ENCODE results near the gene FEM1B.

Gene FEM1B

DNA sequence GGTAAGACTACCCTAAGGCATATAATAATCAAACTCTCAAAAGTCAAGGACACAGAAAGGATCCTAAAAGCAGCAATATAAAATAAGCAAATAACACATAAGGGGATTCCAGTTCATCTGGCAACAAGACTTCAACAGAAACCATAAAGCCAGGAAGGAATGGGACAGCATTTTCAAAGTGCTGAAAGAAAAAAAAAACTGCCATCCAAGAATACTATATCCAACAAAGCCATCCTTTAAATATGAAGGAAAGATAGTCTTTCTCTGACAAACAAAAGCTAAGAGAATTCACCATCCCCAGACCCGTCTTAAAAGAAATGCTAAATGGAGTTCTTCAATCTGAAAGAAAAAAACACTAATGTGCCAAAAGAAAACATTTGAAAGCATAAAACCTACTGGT lies 33.3 kb upstream of the FEM1B start:
- no peak overlapping the region for H3K4me2 ChIP-seq (ENCODE audit: low read length)
- no peaks in the 10 kb centered on the region for H4K20me1 ChIP-seq (ENCODE audit: insufficient read depth, low read length)
- TF ChIP-seq CTCF (IDR thresholded peaks at IDR 0.05; ENCODE audit: low read length): no peak
- no peak for TF ChIP-seq EZH2 (IDR thresholded peaks at IDR 0.05; ENCODE audit: borderline replicate concordance, low read length)
- no peak overlapping the region for H3K4me3 ChIP-seq (ENCODE audit: low read depth, low read length, poor library complexity, severe bottlenecking)
- H3K9me2 ChIP-seq (ENCODE audit: low read depth, low read length): no peaks in the 10 kb centered on the region
- no peaks in the 10 kb centered on the region for H3F3A ChIP-seq (ENCODE audit: insufficient read depth, low read length)
- H3K79me2 ChIP-seq (ENCODE audit: insufficient read depth, low read length): no peaks in the 10 kb centered on the region
- no peaks in the 10 kb centered on the region for H3K36me3 ChIP-seq (ENCODE audit: insufficient read depth, low read length)
- no peaks in the 10 kb centered on the region for H3K9me3 ChIP-seq (ENCODE audit: low read length)
- H3K27ac ChIP-seq (ENCODE audit: low read depth, low read length, poor library complexity, severe bottlenecking): no peak overlapping the region
- no peaks in the 10 kb centered on the region for H3K4me1 ChIP-seq (ENCODE audit: insufficient read depth, low read length, severe bottlenecking)
- H3K9ac ChIP-seq (ENCODE audit: low read length): no peak overlapping the region
- H2AFZ ChIP-seq (ENCODE audit: low read length): no peak overlapping the region
- no peaks in the 10 kb centered on the region for H3K27me3 ChIP-seq (ENCODE audit: insufficient read depth, low read length)

DNA sequence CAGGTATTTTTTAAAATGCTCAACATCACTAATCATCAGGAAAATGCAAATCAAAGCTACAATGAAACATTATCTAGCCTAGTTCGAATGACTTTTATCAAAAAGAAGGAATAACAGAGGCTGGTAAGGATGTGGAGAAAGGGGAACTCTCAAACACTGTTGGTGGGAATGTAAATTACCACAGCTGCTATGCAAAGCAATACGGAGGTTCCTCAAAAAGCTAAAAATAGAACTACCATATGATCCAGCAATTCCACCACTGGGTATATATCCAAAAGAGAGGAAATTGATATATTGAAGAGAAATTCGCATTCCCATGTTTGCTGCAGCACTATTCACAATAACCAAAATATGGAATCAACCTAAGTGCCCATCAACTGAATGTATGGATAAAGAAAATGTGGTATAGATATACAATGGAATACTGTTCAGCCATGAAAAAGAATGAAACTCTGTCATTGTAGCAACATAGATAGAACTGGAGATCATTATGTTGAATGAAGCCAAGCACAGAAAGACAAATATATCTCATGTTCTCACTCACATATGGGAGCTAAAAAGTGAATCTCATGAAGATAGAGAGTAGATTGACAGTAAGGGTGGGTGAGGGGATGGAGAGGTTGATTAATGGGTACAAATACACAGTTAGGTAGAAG lies 28.4 kb upstream of the FEM1B start:
- Histone ChIP-seq H3K4me1 (ENCODE audit: insufficient read depth, low read length, severe bottlenecking) (no peaks in the 10 kb centered on the region), H3K9me2 (ENCODE audit: low read depth, low read length) (no peaks in the 10 kb centered on the region), H3K27me3 (ENCODE audit: insufficient read depth, low read length) (no peaks in the 10 kb centered on the region), H3K4me3 (ENCODE audit: low read depth, low read length, poor library complexity, severe bottlenecking) (no peak overlapping the region), H3K9ac (ENCODE audit: low read length) (no peak overlapping the region), H3K79me2 (ENCODE audit: insufficient read depth, low read length) (no peaks in the 10 kb centered on the region), H2AFZ (ENCODE audit: low read length) (no peak overlapping the region), H3K4me2 (ENCODE audit: low read length) (no peak overlapping the region), H4K20me1 (ENCODE audit: insufficient read depth, low read length) (no peaks in the 10 kb centered on the region), H3K9me3 (ENCODE audit: low read length) (no peaks in the 10 kb centered on the region), H3K36me3 (ENCODE audit: insufficient read depth, low read length) (no peaks in the 10 kb centered on the region), H3F3A (ENCODE audit: insufficient read depth, low read length) (no peaks in the 10 kb centered on the region), H3K27ac (ENCODE audit: low read depth, low read length, poor library complexity, severe bottlenecking) (no peak overlapping the region)
- TF ChIP-seq CTCF (IDR thresholded peaks at IDR 0.05; ENCODE audit: low read length) (no peak), EZH2 (IDR thresholded peaks at IDR 0.05; ENCODE audit: borderline replicate concordance, low read length) (no peak)

GRCh38 chr15:68252925-68253534 lies 24.5 kb upstream of the FEM1B start:
- Histone ChIP-seq H4K20me1 (ENCODE audit: insufficient read depth, low read length) (no peaks in the 10 kb centered on the region), H3K79me2 (ENCODE audit: insufficient read depth, low read length) (no peaks in the 10 kb centered on the region), H3K4me2 (ENCODE audit: low read length) (no peak overlapping the region), H3K9ac (ENCODE audit: low read length) (no peak overlapping the region), H3K27me3 (ENCODE audit: insufficient read depth, low read length) (no peaks in the 10 kb centered on the region), H2AFZ (ENCODE audit: low read length) (no peak overlapping the region), H3K9me2 (ENCODE audit: low read depth, low read length) (no peaks in the 10 kb centered on the region), H3K9me3 (ENCODE audit: low read length) (no peaks in the 10 kb centered on the region), H3K4me3 (ENCODE audit: low read depth, low read length, poor library complexity, severe bottlenecking) (no peak overlapping the region), H3K36me3 (ENCODE audit: insufficient read depth, low read length) (no peaks in the 10 kb centered on the region), H3F3A (ENCODE audit: insufficient read depth, low read length) (no peaks in the 10 kb centered on the region), H3K27ac (ENCODE audit: low read depth, low read length, poor library complexity, severe bottlenecking) (no peak overlapping the region), H3K4me1 (ENCODE audit: insufficient read depth, low read length, severe bottlenecking) (peaks cover 13% of the 10 kb centered on the region)
- TF ChIP-seq CTCF (IDR thresholded peaks at IDR 0.05; ENCODE audit: low read length) (peak; percentile 88), EZH2 (IDR thresholded peaks at IDR 0.05; ENCODE audit: borderline replicate concordance, low read length) (no peak)

Data from OCI-LY1 (cell line).